ENCODE measurements around the gene GHRL. TPM values are rescaled to one million over a fixed set of nuclear protein-coding genes. Genes with fewer than 3 reads are reported as not detected.
A peak's percentile ranks its signal among the peaks of the same experiment; 100 is the strongest.

GHRL gene
- total RNA-seq, 3 donors from 2014 or later (not counting 1 experiment from before 2014, with no cell fraction given): 1.4 to 2.6 (median 1.5) TPM

- DNase-seq (no peak), ATAC-seq (no peak)
- no peak for TF ChIP-seq CTCF (IDR thresholded peaks at IDR 0.05)
- WGBS (ENCODE audit: insufficient coverage): 98% methylated on average over 3 of the region's 3 CpGs
- H3K36me3 Mint-ChIP-seq: peaks cover 13% of the 10 kb centered on the region
- H3K27ac Mint-ChIP-seq: peak overlapping the region in 1 of 2 donors; percentile 61
- H3K27ac ChIP-seq (ENCODE audit: low read length): no peak overlapping the region
- H3K4me3 ChIP-seq (ENCODE audit: low read length): no peak overlapping the region
- H3K27me3 Mint-ChIP-seq (ENCODE audit: low read depth in 2 of 2): no peaks in the 10 kb centered on the region
- H3K4me1 Mint-ChIP-seq: no peaks in the 10 kb centered on the region
- no peak overlapping the region for H3K4me3 Mint-ChIP-seq
- intact Hi-C loops (cut with micrococcal nuclease): no loop called here
- H3K9me3 ChIP-seq (ENCODE audit: control insufficient read depth, insufficient read depth, low read length): no peaks in the 10 kb centered on the region
- H3K9me3 Mint-ChIP-seq: no peaks in the 10 kb centered on the region
- no peaks in the 10 kb centered on the region for H3K4me1 ChIP-seq (ENCODE audit: control insufficient read depth, insufficient read depth, low read length)
- H3K27me3 ChIP-seq (ENCODE audit: control insufficient read depth, insufficient read depth, low read length): no peaks in the 10 kb centered on the region
- peaks cover 83% of the 10 kb centered on the region for H3K36me3 ChIP-seq (ENCODE audit: control insufficient read depth, insufficient read depth, low read length)
Measured at GRCh38 chr3:10306156-10306555, 13.4 kb upstream of the GHRL start.

DNA sequence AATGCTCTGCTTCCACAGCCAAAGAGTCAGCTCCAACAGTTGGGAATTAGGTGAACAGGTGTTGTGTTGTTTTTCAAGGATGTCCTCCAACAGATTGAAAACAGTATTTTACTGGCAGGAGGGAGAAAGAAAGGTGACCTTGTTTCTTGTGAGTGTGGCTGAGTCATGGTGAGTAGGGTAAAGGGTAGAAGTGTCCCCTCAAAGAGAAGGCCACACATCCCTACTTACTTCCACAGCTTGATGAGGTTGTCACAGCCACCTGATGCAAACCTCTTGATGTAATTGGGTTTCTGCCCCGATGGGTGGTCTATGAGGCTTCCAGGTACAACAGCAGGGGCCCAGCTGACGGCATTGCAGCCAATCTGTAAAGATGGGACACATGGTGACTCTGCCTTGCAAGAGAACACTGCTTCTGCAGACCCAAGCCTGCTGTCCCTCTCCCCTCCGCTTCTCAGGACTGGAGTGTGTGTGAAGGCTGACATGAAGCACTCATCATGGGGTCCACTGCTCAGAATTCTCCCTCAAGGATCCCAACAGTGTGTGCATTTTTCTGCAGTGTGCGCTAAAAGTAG, 12.7 kb upstream of the GHRL start:
- H3K9me3 ChIP-seq (ENCODE audit: control insufficient read depth, insufficient read depth, low read length): no peaks in the 10 kb centered on the region
- peak overlapping the region in 1 of 2 donors; percentile 61 for H3K27ac Mint-ChIP-seq
- no peaks in the 10 kb centered on the region for H3K4me1 ChIP-seq (ENCODE audit: control insufficient read depth, insufficient read depth, low read length)
- DNase-seq (no peak), ATAC-seq (no peak)
- H3K4me3 ChIP-seq (ENCODE audit: low read length): no peak overlapping the region
- WGBS (ENCODE audit: insufficient coverage): 98% methylated on average over 4 of the region's 4 CpGs
- no peak overlapping the region for H3K27ac ChIP-seq (ENCODE audit: low read length)
- intact Hi-C loops (cut with micrococcal nuclease): no loop called here
- no peaks in the 10 kb centered on the region for H3K9me3 Mint-ChIP-seq
- H3K36me3 Mint-ChIP-seq: peaks cover 12% of the 10 kb centered on the region
- no peaks in the 10 kb centered on the region for H3K27me3 ChIP-seq (ENCODE audit: control insufficient read depth, insufficient read depth, low read length)
- peaks cover 83% of the 10 kb centered on the region for H3K36me3 ChIP-seq (ENCODE audit: control insufficient read depth, insufficient read depth, low read length)
- no peaks in the 10 kb centered on the region for H3K27me3 Mint-ChIP-seq (ENCODE audit: low read depth in 2 of 2)
- TF ChIP-seq CTCF (IDR thresholded peaks at IDR 0.05): no peak
- H3K4me1 Mint-ChIP-seq: no peaks in the 10 kb centered on the region
- H3K4me3 Mint-ChIP-seq: no peak overlapping the region

- peaks cover 4% of the 10 kb centered on the region for H3K4me1 ChIP-seq (ENCODE audit: control insufficient read depth, insufficient read depth, low read length)
- 96% methylated on average over 6 of the region's 8 CpGs for WGBS (ENCODE audit: insufficient coverage)
- no peaks in the 10 kb centered on the region for H3K27me3 Mint-ChIP-seq (ENCODE audit: low read depth in 2 of 2)
- no peaks in the 10 kb centered on the region for H3K9me3 ChIP-seq (ENCODE audit: control insufficient read depth, insufficient read depth, low read length)
- no peak overlapping the region for H3K27ac ChIP-seq (ENCODE audit: low read length)
- no peak for ATAC-seq
- H3K27ac Mint-ChIP-seq: peak overlapping the region in 1 of 2 donors; percentile 61
- H3K4me3 ChIP-seq (ENCODE audit: low read length): no peak overlapping the region
- TF ChIP-seq CTCF (IDR thresholded peaks at IDR 0.05): no peak
- H3K9me3 Mint-ChIP-seq: no peaks in the 10 kb centered on the region
- no peaks in the 10 kb centered on the region for H3K27me3 ChIP-seq (ENCODE audit: control insufficient read depth, insufficient read depth, low read length)
- peaks cover 85% of the 10 kb centered on the region for H3K36me3 ChIP-seq (ENCODE audit: control insufficient read depth, insufficient read depth, low read length)
- peaks cover 7% of the 10 kb centered on the region for H3K36me3 Mint-ChIP-seq
- H3K4me3 Mint-ChIP-seq: no peak overlapping the region
- DNase-seq: no peak
- peaks cover under 1 to 3% of the 10 kb centered on the region in 2 donors for H3K4me1 Mint-ChIP-seq
- intact Hi-C loops (cut with micrococcal nuclease): no loop called here
Measured at GRCh38 chr3:10304905-10305304, 12.2 kb upstream of the GHRL start.

GRCh38 chr3:10303785-10304184, 11.0 kb upstream of the GHRL start:
- peaks cover 84% of the 10 kb centered on the region for H3K36me3 ChIP-seq (ENCODE audit: control insufficient read depth, insufficient read depth, low read length)
- no peaks in the 10 kb centered on the region for H3K9me3 Mint-ChIP-seq
- WGBS (ENCODE audit: insufficient coverage): 94% methylated on average over 8 of the region's 8 CpGs
- DNase-seq (no peak), ATAC-seq (peak in 1 of 3 donors; percentile 27)
- no peak overlapping the region for H3K27ac Mint-ChIP-seq
- intact Hi-C loops (cut with micrococcal nuclease): no loop called here
- no peak overlapping the region for H3K4me3 Mint-ChIP-seq
- H3K27me3 Mint-ChIP-seq (ENCODE audit: low read depth in 2 of 2): no peaks in the 10 kb centered on the region
- no peak for TF ChIP-seq CTCF (IDR thresholded peaks at IDR 0.05)
- peaks cover 9% of the 10 kb centered on the region for H3K4me1 ChIP-seq (ENCODE audit: control insufficient read depth, insufficient read depth, low read length)
- H3K36me3 Mint-ChIP-seq: peaks cover 7% of the 10 kb centered on the region
- no peaks in the 10 kb centered on the region for H3K27me3 ChIP-seq (ENCODE audit: control insufficient read depth, insufficient read depth, low read length)
- H3K9me3 ChIP-seq (ENCODE audit: control insufficient read depth, insufficient read depth, low read length): no peaks in the 10 kb centered on the region
- no peak overlapping the region for H3K27ac ChIP-seq (ENCODE audit: low read length)
- H3K4me3 ChIP-seq (ENCODE audit: low read length): no peak overlapping the region
- H3K4me1 Mint-ChIP-seq: peaks cover 8 to 9% of the 10 kb centered on the region in 2 donors
